Neural cell (in vitro differentiated cells): ENCODE results near the gene C5orf52. TPM values are rescaled to one million over a fixed set of nuclear protein-coding genes. Genes with fewer than 3 reads are reported as not detected.
"Not testable (repeated sequence)": the region's sequence is repeated elsewhere in the genome, so short reads cannot be mapped to it uniquely, and the experiment has no call there.

Source experiments
- H2AFZ ChIP-seq: fragments of 200-600, 300-800 bp; sonication (generic), shearing (Covaris generic); 2 replicates; pipeline ENCODE4 v1.6.0; 2014; ENCODE audit warnings: low read depth, mild to moderate bottlenecking, antibody characterized with exemption, low read length, moderate library complexity
- H3F3A ChIP-seq: fragments of 200-600 bp; shearing (Covaris generic); 2 replicates; pipeline ENCODE4 v1.6.1; 2016; ENCODE audit warnings: mild to moderate bottlenecking, moderate library complexity, mixed read lengths, antibody characterized with exemption, low read length; ENCODE audit not compliant: insufficient read depth, poor library complexity, severe bottlenecking
- H3K27ac ChIP-seq: fragments of 200-600, 300-800 bp; sonication (generic), shearing (Covaris generic); 2 replicates; pipeline ENCODE4 v1.5.1; 2014; ENCODE audit warnings: mild to moderate bottlenecking, low read length, moderate library complexity
- H3K27me3 ChIP-seq: fragments of 300-800, 200-600 bp; sonication (generic), shearing (Covaris generic); 2 replicates; pipeline ENCODE4 v1.6.0; 2014; ENCODE audit warnings: mild to moderate bottlenecking, low read depth, low read length, moderate library complexity; ENCODE audit not compliant: insufficient read depth
- H3K36me3 ChIP-seq: fragments of 300-800, 200-600 bp; sonication (generic), shearing (Covaris generic); 2 replicates; pipeline ENCODE4 v1.5.1; 2014; ENCODE audit warnings: mild to moderate bottlenecking, antibody characterized with exemption, low read length, moderate library complexity; ENCODE audit not compliant: insufficient read depth
- H3K4me2 ChIP-seq: fragments of 300-800, 200-600 bp; sonication (generic), shearing (Covaris generic); 2 replicates; pipeline ENCODE4 v1.6.0; 2014; ENCODE audit warnings: mild to moderate bottlenecking, low read length
- H3K4me3 ChIP-seq: fragments of 300-800, 200-600 bp; sonication (generic), shearing (Covaris generic); 2 replicates; pipeline ENCODE4 v1.5.1; 2014; ENCODE audit warnings: mild to moderate bottlenecking, low read length, moderate library complexity
- H3K79me2 ChIP-seq: fragments of 200-600 bp; shearing (Covaris generic); replicated peaks from 2 replicates; pipeline ENCODE4 v1.6.0; 2014; ENCODE audit warnings: mild to moderate bottlenecking, low read length, moderate library complexity; ENCODE audit not compliant: insufficient read depth
- H3K9ac ChIP-seq: fragments of 300-800, 200-600 bp; sonication (generic), shearing (Covaris generic); 2 replicates; pipeline ENCODE4 v1.6.1; 2016; ENCODE audit warnings: mild to moderate bottlenecking, low read length, mixed read lengths
- H3K9me2 ChIP-seq: fragments of 200-600 bp; shearing (Covaris generic); 2 replicates; pipeline ENCODE4 v1.6.1; 2016; ENCODE audit warnings: mild to moderate bottlenecking, low read length, mixed read lengths; ENCODE audit not compliant: insufficient read depth
- H3K9me3 ChIP-seq: fragments of 200-600, 300-800 bp; sonication (generic), shearing (Covaris generic); 2 replicates; pipeline ENCODE4 v1.6.1; 2016; ENCODE audit warnings: mild to moderate bottlenecking, mixed run types, low read length, moderate library complexity, mixed read lengths
- H4K20me1 ChIP-seq: fragments of 200-600 bp; shearing (Covaris generic); 2 replicates; pipeline ENCODE4 v1.6.1; 2016; ENCODE audit warnings: mild to moderate bottlenecking, mixed run types; ENCODE audit not compliant: insufficient read depth
- CTCF ChIP-seq: fragments of 450-650 bp; IDR thresholded peaks from 2 replicates; pipeline ENCODE4 v1.5.1; 2014; ENCODE audit warnings: antibody characterized with exemption, mild to moderate bottlenecking, moderate library complexity; ENCODE audit not compliant: poor library complexity, severe bottlenecking
- EP300 ChIP-seq: fragments of 450-650 bp; conservative IDR thresholded peaks from 2 replicates; pipeline ENCODE4 v1.6.1; 2014; ENCODE audit warnings: antibody characterized with exemption, mild to moderate bottlenecking, moderate library complexity; ENCODE audit not compliant: poor library complexity, severe bottlenecking
- EZH2 ChIP-seq: fragments of 200-600, 300-800 bp; shearing (Covaris generic), sonication (generic); IDR thresholded peaks from 2 replicates; pipeline ENCODE4 v1.6.1; 2014; ENCODE audit warnings: antibody characterized with exemption, low read length, borderline replicate concordance, mild to moderate bottlenecking; ENCODE audit not compliant: insufficient read depth, poor library complexity, severe bottlenecking
- MXI1 ChIP-seq: fragments of 450-650 bp; conservative IDR thresholded peaks from 2 replicates; pipeline ENCODE4 v1.6.1; 2014; ENCODE audit warnings: antibody characterized with exemption, mild to moderate bottlenecking; ENCODE audit not compliant: poor library complexity, severe bottlenecking
- POLR2AphosphoS5 ChIP-seq: IDR thresholded peaks from 2 replicates; pipeline ENCODE4 v1.6.1; 2012
- RAD21 ChIP-seq: fragments of 450-650 bp; conservative IDR thresholded peaks from 2 replicates; pipeline ENCODE4 v1.6.1; 2014; ENCODE audit warnings: antibody characterized with exemption, mild to moderate bottlenecking, moderate library complexity
- REST ChIP-seq: IDR thresholded peaks from 2 replicates; pipeline ENCODE4 v1.6.1; 2012; ENCODE audit warnings: borderline replicate concordance
- SMC3 ChIP-seq: fragments of 450-650 bp; conservative IDR thresholded peaks from 2 replicates; pipeline ENCODE4 v1.6.1; 2014; ENCODE audit warnings: antibody characterized with exemption, mild to moderate bottlenecking, moderate library complexity; ENCODE audit not compliant: poor library complexity
- TAF1 ChIP-seq: IDR thresholded peaks from 2 replicates; pipeline ENCODE4 v1.6.1; 2012; ENCODE audit warnings: low read depth
- polyA plus RNA-seq: library from polyadenylated mRNA; depleted of rRNA; stranded (reverse); fragments of >200 nt; gene quantifications from 2 replicates; pipeline ENCODE4 v1.2.3, GENCODE V29; 2014

Gene C5orf52
- polyA plus RNA-seq, 1 donor from 2014 or later, result not detected

- Histone ChIP-seq H3K9me3 (peaks cover 7% of the 10 kb centered on the region), H3K36me3 (no peaks in the 10 kb centered on the region), H3F3A (no peaks in the 10 kb centered on the region), H3K4me2 (no peak overlapping the region), H3K27me3 (no peaks in the 10 kb centered on the region), H4K20me1 (no peaks in the 10 kb centered on the region), H3K9me2 (no peaks in the 10 kb centered on the region), H3K9ac (no peak overlapping the region), H3K79me2 (no peaks in the 10 kb centered on the region), H3K4me3 (no peak overlapping the region), H2AFZ (no peak overlapping the region), H3K27ac (no peak overlapping the region)
- TF ChIP-seq TAF1 (no peak), POLR2AphosphoS5 (no peak), REST (no peak), SMC3 (no peak), RAD21 (no peak), EP300 (no peak), CTCF (no peak), MXI1 (no peak), EZH2 (no peak)
These were observed 1.6 kb downstream of the C5orf52 start for GRCh38 chr5:157672976-157673375.

- H3K36me3 ChIP-seq, H2AFZ ChIP-seq, H3K9ac ChIP-seq, H4K20me1 ChIP-seq, H3K27me3 ChIP-seq, H3K9me3 ChIP-seq, H3K79me2 ChIP-seq, H3K9me2 ChIP-seq, H3K4me2 ChIP-seq, H3K4me3 ChIP-seq, H3K27ac ChIP-seq, H3F3A ChIP-seq: not testable (repeated sequence)
These were observed 3.0 kb downstream of the C5orf52 start for GRCh38 chr5:157674351-157674750.

- Histone ChIP-seq H3K27me3 (no peaks in the 10 kb centered on the region), H3K9ac (no peak overlapping the region), H4K20me1 (no peaks in the 10 kb centered on the region), H3K4me3 (no peak overlapping the region), H2AFZ (no peak overlapping the region), H3K79me2 (no peaks in the 10 kb centered on the region), H3F3A (no peaks in the 10 kb centered on the region), H3K36me3 (no peaks in the 10 kb centered on the region), H3K27ac (no peak overlapping the region), H3K4me2 (no peak overlapping the region), H3K9me2 (no peaks in the 10 kb centered on the region), H3K9me3 (no peaks in the 10 kb centered on the region)
- no peak for TF ChIP-seq TAF1
- TF ChIP-seq EZH2, result no peak
- no peak for TF ChIP-seq REST
These were observed 6.6 kb downstream of the C5orf52 start for GRCh38 chr5:157677931-157678330.
